ENCODE measurements around the gene PHF21A.

PHF21A gene

GRCh38 chr11:46105926-46106325 is 15.3 kb downstream of the PHF21A start:
- no peak for DNase-seq
- Mint-ChIP-seq H3K9me3 (no peaks in the 10 kb centered on the region), H3K27me3 (ENCODE audit: low read depth, poor library complexity) (no peaks in the 10 kb centered on the region), H3K4me3 (no peak overlapping the region), H3K36me3 (ENCODE audit: low read depth) (no peaks in the 10 kb centered on the region), H3K27ac (no peak overlapping the region), H3K4me1 (peaks cover 37% of the 10 kb centered on the region)
- TF ChIP-seq, protein P1, sequence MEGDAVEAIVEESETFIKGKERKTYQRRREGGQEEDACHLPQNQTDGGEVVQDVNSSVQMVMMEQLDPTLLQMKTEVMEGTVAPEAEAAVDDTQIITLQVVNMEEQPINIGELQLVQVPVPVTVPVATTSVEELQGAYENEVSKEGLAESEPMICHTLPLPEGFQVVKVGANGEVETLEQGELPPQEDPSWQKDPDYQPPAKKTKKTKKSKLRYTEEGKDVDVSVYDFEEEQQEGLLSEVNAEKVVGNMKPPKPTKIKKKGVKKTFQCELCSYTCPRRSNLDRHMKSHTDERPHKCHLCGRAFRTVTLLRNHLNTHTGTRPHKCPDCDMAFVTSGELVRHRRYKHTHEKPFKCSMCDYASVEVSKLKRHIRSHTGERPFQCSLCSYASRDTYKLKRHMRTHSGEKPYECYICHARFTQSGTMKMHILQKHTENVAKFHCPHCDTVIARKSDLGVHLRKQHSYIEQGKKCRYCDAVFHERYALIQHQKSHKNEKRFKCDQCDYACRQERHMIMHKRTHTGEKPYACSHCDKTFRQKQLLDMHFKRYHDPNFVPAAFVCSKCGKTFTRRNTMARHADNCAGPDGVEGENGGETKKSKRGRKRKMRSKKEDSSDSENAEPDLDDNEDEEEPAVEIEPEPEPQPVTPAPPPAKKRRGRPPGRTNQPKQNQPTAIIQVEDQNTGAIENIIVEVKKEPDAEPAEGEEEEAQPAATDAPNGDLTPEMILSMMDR (IDR thresholded peaks at IDR 0.05) = no peak

- DNase-seq = no peak
- no peaks in the 10 kb centered on the region for H3K36me3 Mint-ChIP-seq (ENCODE audit: low read depth)
- H3K4me1 Mint-ChIP-seq = peaks cover 43% of the 10 kb centered on the region
- H3K27me3 Mint-ChIP-seq (ENCODE audit: low read depth, poor library complexity) = no peaks in the 10 kb centered on the region
- no peaks in the 10 kb centered on the region for H3K9me3 Mint-ChIP-seq
- TF ChIP-seq, protein P1 (IDR thresholded peaks at IDR 0.05) = no peak
- no peak overlapping the region for H3K4me3 Mint-ChIP-seq
- H3K27ac Mint-ChIP-seq = peak overlapping the region; percentile 67
Measured at GRCh38 chr11:46105134-46105628, 16.1 kb downstream of the PHF21A start.

DNA sequence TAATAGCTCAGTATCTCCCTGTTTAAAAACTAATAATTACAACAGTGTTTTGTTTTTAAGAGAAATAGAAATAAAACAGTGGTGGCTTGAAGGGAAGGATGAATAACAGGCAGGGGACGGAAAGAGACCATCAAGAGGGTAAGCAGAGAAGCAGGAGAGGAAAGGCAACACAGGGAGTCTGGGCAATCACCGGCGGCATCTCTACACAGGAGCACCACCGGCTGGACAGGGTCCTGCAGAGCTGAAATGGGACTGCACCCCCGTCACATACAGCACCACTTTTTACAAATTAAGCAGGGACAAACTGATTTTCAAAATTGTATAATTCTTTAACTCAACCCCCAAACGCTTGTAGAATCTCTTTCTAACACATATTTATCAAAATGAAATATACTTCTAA is 18.4 kb downstream of the PHF21A start:
- Mint-ChIP-seq H3K4me1 (peaks cover 60% of the 10 kb centered on the region), H3K27ac (no peak overlapping the region), H3K27me3 (ENCODE audit: low read depth, poor library complexity) (no peaks in the 10 kb centered on the region), H3K36me3 (ENCODE audit: low read depth) (no peaks in the 10 kb centered on the region), H3K9me3 (no peaks in the 10 kb centered on the region), H3K4me3 (no peak overlapping the region)
- TF ChIP-seq, protein P1 (IDR thresholded peaks at IDR 0.05) = no peak
- no peak for DNase-seq

GRCh38 chr11:46100670-46101069 is 20.6 kb downstream of the PHF21A start:
- peaks cover 2% of the 10 kb centered on the region for H3K27me3 Mint-ChIP-seq (ENCODE audit: low read depth, poor library complexity)
- TF ChIP-seq, protein P1 (IDR thresholded peaks at IDR 0.05) = no peak
- H3K4me1 Mint-ChIP-seq = peaks cover 43% of the 10 kb centered on the region
- H3K4me3 Mint-ChIP-seq = no peak overlapping the region
- H3K9me3 Mint-ChIP-seq = no peaks in the 10 kb centered on the region
- no peak overlapping the region for H3K27ac Mint-ChIP-seq
- DNase-seq = no peak
- H3K36me3 Mint-ChIP-seq (ENCODE audit: low read depth) = peaks cover 17% of the 10 kb centered on the region

GRCh38 chr11:46099963-46100316 is 21.3 kb downstream of the PHF21A start:
- peak overlapping the region; percentile 29 for H3K27ac Mint-ChIP-seq
- peaks cover 17% of the 10 kb centered on the region for H3K36me3 Mint-ChIP-seq (ENCODE audit: low read depth)
- TF ChIP-seq, protein P1 (IDR thresholded peaks at IDR 0.05) = no peak
- peaks cover 35% of the 10 kb centered on the region for H3K4me1 Mint-ChIP-seq
- no peak for DNase-seq
- H3K4me3 Mint-ChIP-seq = no peak overlapping the region
- no peaks in the 10 kb centered on the region for H3K9me3 Mint-ChIP-seq
- peaks cover 2% of the 10 kb centered on the region for H3K27me3 Mint-ChIP-seq (ENCODE audit: low read depth, poor library complexity)

DNA sequence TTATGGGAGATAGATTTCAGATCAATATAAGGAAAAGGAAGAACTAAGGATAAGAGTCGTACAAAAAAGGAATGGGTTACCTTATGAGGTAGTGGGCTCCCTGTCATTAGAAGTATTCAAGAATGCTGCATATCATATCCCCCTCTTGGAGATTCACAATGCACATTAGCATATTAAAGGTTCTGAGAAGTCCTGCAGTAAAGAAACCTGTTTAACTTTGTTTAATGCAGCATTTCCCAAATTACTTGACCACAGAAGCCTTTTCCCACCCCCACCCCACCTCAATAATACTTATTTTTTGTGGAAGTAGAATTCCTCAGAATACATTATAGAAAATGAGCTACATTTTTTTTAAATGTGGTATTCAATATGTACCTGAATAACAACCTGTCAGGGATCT is 30.9 kb downstream of the PHF21A start:
- no peak for DNase-seq
- Mint-ChIP-seq H3K27ac (no peak overlapping the region), H3K27me3 (ENCODE audit: low read depth, poor library complexity) (no peaks in the 10 kb centered on the region), H3K9me3 (no peaks in the 10 kb centered on the region), H3K36me3 (ENCODE audit: low read depth) (peaks cover 20% of the 10 kb centered on the region), H3K4me3 (no peak overlapping the region), H3K4me1 (no peaks in the 10 kb centered on the region)
- TF ChIP-seq, protein P1 (IDR thresholded peaks at IDR 0.05) = no peak

Measured in nephron progenitor cell (in vitro differentiated cells).